ENCODE results near the gene LONP1.
A peak's percentile ranks its signal among the peaks of the same experiment; 100 is the strongest.

LONP1 gene

GRCh38 chr19:5686647-5687359 lies 33.1 kb downstream of the LONP1 start:
- peak; percentile 83 for TF ChIP-seq CTCF (IDR thresholded peaks at IDR 0.05; ENCODE audit: low read depth, low read length)
- peak overlapping the region; percentile 51 to 60 for H3K4me3 ChIP-seq (replicated peaks in 1 of 2; ENCODE audit: low read depth in 2 of 2, low read length in 2 of 2)
- peak; percentile 96 for DNase-seq (ENCODE audit: low read depth in 2 of 2)

- no peak for TF ChIP-seq CTCF (IDR thresholded peaks at IDR 0.05; ENCODE audit: low read depth, low read length)
- H3K4me3 ChIP-seq (replicated peaks in 1 of 2; ENCODE audit: low read depth in 2 of 2, low read length in 2 of 2): no peak overlapping the region
- no peak for DNase-seq (ENCODE audit: low read depth in 2 of 2)
Observed at GRCh38 chr19:5686326-5686646, 33.7 kb downstream of the LONP1 start.

DNA sequence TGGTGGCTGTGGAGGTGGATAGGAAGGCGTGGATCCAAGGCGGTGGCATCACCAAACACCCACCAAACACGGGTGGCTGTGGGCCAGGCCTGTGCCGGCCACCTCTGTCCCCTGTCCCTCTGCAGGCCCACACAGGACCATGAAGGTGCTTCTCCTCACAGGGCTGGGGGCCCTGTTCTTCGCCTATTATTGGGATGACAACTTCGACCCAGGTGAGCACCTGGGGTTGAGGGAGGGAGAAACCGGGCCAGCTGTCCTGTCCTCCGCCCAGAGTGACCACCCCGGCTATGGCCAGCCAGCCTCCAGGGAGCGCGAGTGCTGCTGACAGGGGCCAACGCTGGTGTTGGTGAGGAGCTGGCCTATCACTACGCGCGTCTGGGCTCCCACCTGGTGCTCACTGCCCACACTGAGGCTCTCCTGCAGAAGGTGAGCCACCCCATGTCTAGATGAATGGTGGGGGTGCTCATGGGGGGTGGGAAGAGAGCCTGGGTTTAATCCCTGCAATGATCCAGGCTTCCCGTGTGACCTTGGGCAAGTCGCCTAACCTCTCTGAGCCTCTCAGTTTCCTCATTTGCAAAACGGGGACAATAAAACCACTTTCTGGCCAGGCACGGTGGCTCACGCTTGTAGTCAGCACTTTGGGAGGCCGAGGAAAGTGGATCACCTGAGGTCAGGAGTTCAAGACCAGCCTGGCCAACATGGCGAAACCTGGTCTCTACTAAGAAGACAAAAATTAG lies 35.1 kb downstream of the LONP1 start:
- H3K4me3 ChIP-seq (replicated peaks in 1 of 2; ENCODE audit: low read depth in 2 of 2, low read length in 2 of 2): no peak overlapping the region
- no peak for TF ChIP-seq CTCF (IDR thresholded peaks at IDR 0.05; ENCODE audit: low read depth, low read length)
- DNase-seq (ENCODE audit: low read depth in 2 of 2): no peak

- no peak overlapping the region for H3K4me3 ChIP-seq (replicated peaks in 1 of 2; ENCODE audit: low read depth in 2 of 2, low read length in 2 of 2)
- DNase-seq (ENCODE audit: low read depth in 2 of 2): no peak
- no peak for TF ChIP-seq CTCF (IDR thresholded peaks at IDR 0.05; ENCODE audit: low read depth, low read length)
Observed at GRCh38 chr19:5683177-5683886, 36.6 kb downstream of the LONP1 start.

DNA sequence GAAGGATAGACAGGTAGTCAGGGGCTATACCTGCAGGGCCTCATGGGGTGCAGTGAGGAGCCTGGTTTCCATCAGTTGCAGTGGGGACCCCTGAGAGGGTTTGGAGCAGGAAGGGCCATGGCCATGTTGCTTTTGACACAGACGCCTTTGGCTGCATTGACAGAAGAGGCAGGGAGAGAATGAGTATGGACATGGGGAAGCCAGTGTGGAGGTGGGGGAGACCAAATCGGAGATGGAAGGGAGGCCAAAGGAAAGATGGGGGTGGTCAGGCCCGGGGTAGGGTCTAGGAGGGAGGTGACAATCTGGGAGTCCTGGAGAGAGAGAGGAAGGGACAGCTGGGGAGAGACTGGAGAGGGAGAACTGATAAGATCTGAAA lies 37.9 kb downstream of the LONP1 start:
- no peak for DNase-seq (ENCODE audit: low read depth in 2 of 2)
- TF ChIP-seq CTCF (IDR thresholded peaks at IDR 0.05; ENCODE audit: low read depth, low read length): no peak
- H3K4me3 ChIP-seq (replicated peaks in 1 of 2; ENCODE audit: low read depth in 2 of 2, low read length in 2 of 2): no peak overlapping the region

- H3K4me3 ChIP-seq (replicated peaks in 1 of 2; ENCODE audit: low read depth in 2 of 2, low read length in 2 of 2): peak overlapping the region; percentile 96 to 99
- no peak for TF ChIP-seq CTCF (IDR thresholded peaks at IDR 0.05; ENCODE audit: low read depth, low read length)
- no peak for DNase-seq (ENCODE audit: low read depth in 2 of 2)
Observed at GRCh38 chr19:5681391-5682106, 38.4 kb downstream of the LONP1 start.

Data from cardiac fibroblast (primary cell).